SK-N-MC (cell line): ENCODE results near the gene ATP8B3.

Experiments
- EZH2 ChIP-seq: fragments of 200-600 bp; sonication (generic); IDR thresholded peaks from one replicate; pipeline ENCODE4 v1.6.1; 2017; ENCODE audit warnings: antibody characterized with exemption
- FOXP2 ChIP-seq: optimal IDR thresholded peaks from 2 replicates; pipeline ENCODE3; 2011; ENCODE audit warnings: mild to moderate bottlenecking, moderate library complexity; ENCODE audit not compliant: insufficient read depth; ENCODE audit errors: extremely low read length, control extremely low read depth

DNA sequence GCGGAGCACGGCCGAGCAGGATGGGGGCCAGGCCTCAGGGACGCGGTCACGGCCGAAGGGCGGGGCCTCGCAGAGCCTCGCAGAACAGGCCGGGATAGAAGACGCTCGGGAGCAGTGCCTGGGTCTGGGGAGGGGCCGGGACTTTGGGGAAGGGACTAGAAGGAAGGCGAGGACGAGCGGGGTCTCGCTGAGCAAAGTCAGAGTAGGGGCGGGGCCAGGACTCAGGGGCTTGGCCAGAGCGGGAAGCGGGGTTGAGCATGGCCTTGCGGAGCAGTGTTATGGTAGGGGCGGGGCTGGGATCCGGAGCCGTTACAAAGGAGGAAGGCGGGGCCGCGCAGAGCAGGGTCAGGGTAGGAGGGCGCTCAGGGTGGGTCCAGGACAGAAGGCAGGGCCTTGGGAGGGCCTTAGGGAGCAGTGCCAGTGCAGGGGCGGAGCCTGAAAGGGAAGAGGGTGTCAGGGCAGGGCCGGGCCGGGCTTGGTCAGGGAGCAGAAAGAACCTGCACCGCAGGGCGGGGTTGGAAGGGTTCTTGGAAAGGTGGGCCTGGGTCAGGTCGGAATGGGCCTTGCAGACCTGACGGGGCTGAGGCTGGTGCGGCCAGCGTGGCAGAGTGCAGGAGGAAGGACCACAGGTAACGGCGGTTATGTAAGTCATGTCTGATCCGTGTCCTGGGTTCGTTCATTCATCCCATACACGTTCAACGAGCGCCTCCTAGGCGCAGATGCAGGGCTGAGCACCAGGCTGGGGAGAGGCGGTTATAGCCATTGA lies 533 bp upstream of the ATP8B3 start:
- TF ChIP-seq EZH2 (no peak), FOXP2 (no peak)
